Diencephalon (tissue), 1 donor: ENCODE results near the gene CEP83. TPM values are rescaled to one million over a fixed set of nuclear protein-coding genes. Genes with fewer than 3 reads are reported as not detected.

ENCODE experiments used
- total RNA-seq: library from RNA; depleted of rRNA; stranded (reverse); fragments of >200 nt; gene quantifications from one replicate; pipeline ENCODE4 v1.2.3, GENCODE V29; 2014

The CEP83 gene
- total RNA-seq = 31.1 TPM

DNA sequence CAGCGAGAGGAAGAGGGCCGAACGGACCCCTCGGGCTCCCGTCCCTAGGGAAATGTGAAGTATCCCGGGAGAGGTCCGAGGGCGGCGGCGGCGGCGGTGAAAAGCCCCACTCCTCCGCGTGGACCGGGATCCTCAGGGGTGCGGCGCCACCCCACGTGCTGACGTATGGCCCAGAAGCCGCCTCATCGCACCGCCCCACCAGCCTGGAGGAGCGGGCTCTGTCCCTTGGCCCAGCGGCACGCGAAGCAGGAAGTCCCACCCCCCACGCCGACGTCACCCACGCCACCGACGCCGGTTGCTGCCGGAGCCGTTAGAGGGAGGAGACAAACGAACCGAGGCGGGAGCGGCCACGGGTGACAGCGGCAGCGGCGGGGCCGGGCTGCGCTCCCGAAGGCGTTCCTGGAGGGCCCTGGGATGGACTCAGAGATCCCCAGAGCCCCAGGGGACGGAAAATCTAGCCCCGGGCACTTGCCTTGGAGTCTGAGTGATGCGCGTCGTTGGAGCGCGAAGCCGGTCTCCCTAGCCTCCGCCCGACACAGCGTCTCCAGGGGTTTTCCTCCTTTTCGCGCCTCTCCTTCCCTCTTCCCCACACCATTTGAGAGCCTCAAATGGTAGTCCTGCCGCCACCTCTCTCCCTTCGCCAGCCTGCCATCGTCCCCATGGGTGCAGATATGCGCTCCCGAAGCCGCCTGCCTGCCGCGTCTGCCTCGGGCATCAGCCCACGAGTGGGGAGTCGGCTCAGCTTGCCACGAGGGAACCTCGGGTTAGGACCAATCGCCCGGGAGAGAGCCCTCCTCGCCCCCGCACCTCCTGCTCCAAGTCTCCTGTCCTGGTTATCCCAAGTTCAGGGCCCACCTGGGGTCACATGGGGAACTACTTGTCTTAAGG lies at the start of gene CEP83:
TSS of gene CEP83 (minus strand) at position 140 of the 888 bp plus-strand sequence. CDS start 47,377 bp downstream, outside the sequence.

Other genes with a start within 250 kb of the CEP83 start
- gene TMCC3, start 190.7 kb upstream of the CEP83 start, total RNA-seq = 17.1 TPM